AG09319 (cell line): ENCODE results near the gene KIF1C.

Experiments
- DNase-seq: peaks from one replicate; pipeline ENCODE4 v3.0.0-alpha.2; 2010; ENCODE audit warnings: low read depth; ENCODE audit errors: extremely low read depth
- TF ChIP-seq, protein P1 (sequence below): IDR thresholded peaks from 2 replicates; pipeline ENCODE4 v1.5.1; 2011; ENCODE audit warnings: low read depth, mild to moderate bottlenecking, inconsistent platforms, low read length, moderate library complexity

Gene KIF1C

DNA sequence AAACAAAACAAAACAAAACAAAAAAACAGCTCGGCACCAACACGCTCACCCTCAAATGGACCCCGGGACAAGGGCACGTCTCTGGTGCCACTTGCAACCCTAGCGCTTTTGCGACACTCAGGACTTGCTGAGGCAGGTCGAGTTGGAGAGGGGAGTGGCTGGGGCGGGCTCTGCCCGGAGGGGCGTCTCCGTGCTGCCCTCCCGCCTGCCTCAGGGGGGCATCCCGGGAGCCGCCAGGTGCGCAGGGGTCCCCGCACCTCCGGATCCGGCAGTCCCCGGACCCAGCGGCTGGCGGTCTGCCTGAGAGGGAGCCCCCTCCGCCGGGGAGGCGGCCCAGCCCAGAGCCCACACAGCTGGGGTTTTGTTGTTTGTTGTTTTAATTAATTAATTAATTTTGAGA lies 37.6 kb downstream of the KIF1C start, which contains the start of gene SLC52A1:
Gene SLC52A1, minus strand, starts transcription at position 112 of the 400 bp plus-strand sequence. CDS start 820 bp downstream, outside the sequence.
- TF ChIP-seq, protein P1, sequence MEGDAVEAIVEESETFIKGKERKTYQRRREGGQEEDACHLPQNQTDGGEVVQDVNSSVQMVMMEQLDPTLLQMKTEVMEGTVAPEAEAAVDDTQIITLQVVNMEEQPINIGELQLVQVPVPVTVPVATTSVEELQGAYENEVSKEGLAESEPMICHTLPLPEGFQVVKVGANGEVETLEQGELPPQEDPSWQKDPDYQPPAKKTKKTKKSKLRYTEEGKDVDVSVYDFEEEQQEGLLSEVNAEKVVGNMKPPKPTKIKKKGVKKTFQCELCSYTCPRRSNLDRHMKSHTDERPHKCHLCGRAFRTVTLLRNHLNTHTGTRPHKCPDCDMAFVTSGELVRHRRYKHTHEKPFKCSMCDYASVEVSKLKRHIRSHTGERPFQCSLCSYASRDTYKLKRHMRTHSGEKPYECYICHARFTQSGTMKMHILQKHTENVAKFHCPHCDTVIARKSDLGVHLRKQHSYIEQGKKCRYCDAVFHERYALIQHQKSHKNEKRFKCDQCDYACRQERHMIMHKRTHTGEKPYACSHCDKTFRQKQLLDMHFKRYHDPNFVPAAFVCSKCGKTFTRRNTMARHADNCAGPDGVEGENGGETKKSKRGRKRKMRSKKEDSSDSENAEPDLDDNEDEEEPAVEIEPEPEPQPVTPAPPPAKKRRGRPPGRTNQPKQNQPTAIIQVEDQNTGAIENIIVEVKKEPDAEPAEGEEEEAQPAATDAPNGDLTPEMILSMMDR, result no peak
- DNase-seq, result no peak

- DNase-seq, result no peak
- TF ChIP-seq, protein P1, result no peak
These were observed 44.6 kb downstream of the KIF1C start for GRCh38 chr17:5042157-5043022.

DNA sequence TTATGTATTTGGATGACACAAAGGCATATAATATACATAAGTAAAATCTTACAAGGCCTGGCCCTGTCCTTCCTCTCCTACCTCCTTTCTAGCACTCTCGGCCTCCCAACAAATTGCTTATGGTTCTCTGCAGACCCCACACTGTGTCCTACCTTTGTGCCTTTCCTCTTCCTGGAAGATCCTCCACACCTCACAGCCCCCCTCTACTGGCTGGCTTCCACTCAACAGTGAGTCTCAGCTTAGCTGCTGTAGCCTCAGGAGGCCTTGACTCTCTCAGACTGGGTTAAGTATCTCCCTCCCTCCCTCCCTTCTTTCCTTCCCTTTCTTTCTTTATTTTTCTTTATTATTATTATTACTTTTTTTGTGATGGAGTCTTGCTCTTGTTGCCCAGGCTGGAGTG lies 45.8 kb downstream of the KIF1C start:
- no peak for DNase-seq
- TF ChIP-seq, protein P1, result no peak

- no peak for DNase-seq
- TF ChIP-seq, protein P1, result no peak
These were observed 46.9 kb downstream of the KIF1C start for GRCh38 chr17:5044630-5045029.

DNA sequence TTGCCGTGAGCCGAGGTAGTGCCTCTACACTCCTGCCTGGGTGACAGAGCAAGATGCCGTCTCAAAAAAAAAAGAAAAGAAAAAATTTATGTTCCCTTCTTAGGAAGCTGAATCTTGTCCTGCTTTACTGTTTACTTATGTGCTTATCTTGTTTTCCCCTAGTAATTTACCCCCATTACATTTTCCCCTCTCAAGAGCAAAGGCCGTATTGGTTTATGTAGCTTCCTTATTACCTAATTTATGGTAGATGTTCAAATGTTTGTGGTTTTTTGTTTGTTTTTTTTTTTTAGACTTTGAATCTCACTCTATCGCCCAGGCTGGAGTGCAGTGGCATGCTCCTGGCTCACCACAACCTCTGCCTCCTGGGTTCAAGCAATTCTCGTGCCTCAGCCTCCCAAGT lies 47.7 kb downstream of the KIF1C start:
- TF ChIP-seq, protein P1, result no peak
- DNase-seq, result no peak

- TF ChIP-seq, protein P1, result no peak
These were observed 49.7 kb downstream of the KIF1C start for GRCh38 chr17:5047446-5047845.

GRCh38 chr17:5049314-5049841 lies 51.6 kb downstream of the KIF1C start:
- TF ChIP-seq, protein P1, result no peak
- no peak for DNase-seq

More at GRCh38 chr17:5047446-5047845, 49.7 kb downstream of the KIF1C start:
- DNase-seq, result no peak
